ENCODE results near the gene KCNQ1.

The KCNQ1 gene

GRCh38 chr11:2444821-2445745 lies at the start of gene KCNQ1:
Gene KCNQ1, plus strand, starts transcription at chr11:2445008. Its CDS starts 91 bp downstream, at chr11:2445099.
- DNase-seq = peak; percentile 41 to 63

- no peak for DNase-seq
Observed at GRCh38 chr11:2395211-2395730, 49.5 kb upstream of the KCNQ1 start.

GRCh38 chr11:2395856-2396255 lies 49.0 kb upstream of the KCNQ1 start:
- no peak for DNase-seq

GRCh38 chr11:2396471-2396870 lies 48.3 kb upstream of the KCNQ1 start:
- no peak for DNase-seq

GRCh38 chr11:2397005-2397404 lies 47.8 kb upstream of the KCNQ1 start:
- no peak for DNase-seq

- no peak for DNase-seq
Observed at GRCh38 chr11:2398664-2399355, 46.0 kb upstream of the KCNQ1 start.

GRCh38 chr11:2399488-2400068 lies 45.2 kb upstream of the KCNQ1 start:
- peak in 1 of 2 donors; percentile 6 for DNase-seq

GRCh38 chr11:2400069-2400761 lies 44.6 kb upstream of the KCNQ1 start, which contains the start of gene TSSC4:
Gene TSSC4, plus strand, starts transcription at chr11:2400750. Its CDS starts 1,884 bp downstream, at chr11:2402634.
- DNase-seq = peak; percentile 100

GRCh38 chr11:2400762-2401435 lies 43.9 kb upstream of the KCNQ1 start:
- no peak for DNase-seq

- DNase-seq = no peak
Observed at GRCh38 chr11:2401436-2401984, 43.3 kb upstream of the KCNQ1 start.

GRCh38 chr11:2402106-2402505 lies 42.7 kb upstream of the KCNQ1 start:
- no peak for DNase-seq

GRCh38 chr11:2402890-2403645 lies 41.7 kb upstream of the KCNQ1 start:
- DNase-seq = no peak

- DNase-seq = no peak
Observed at GRCh38 chr11:2404735-2405196, 40.0 kb upstream of the KCNQ1 start.

GRCh38 chr11:2406451-2406850 lies 38.4 kb upstream of the KCNQ1 start:
- no peak for DNase-seq

- no peak for DNase-seq
Observed at GRCh38 chr11:2406878-2407410, 37.9 kb upstream of the KCNQ1 start.

GRCh38 chr11:2408671-2409070 lies 36.1 kb upstream of the KCNQ1 start:
- DNase-seq = no peak

GRCh38 chr11:2409126-2409525 lies 35.7 kb upstream of the KCNQ1 start:
- DNase-seq = no peak

GRCh38 chr11:2409611-2410468 lies 35.0 kb upstream of the KCNQ1 start:
- DNase-seq = peak; percentile 9 to 30

GRCh38 chr11:2410616-2411015 lies 34.2 kb upstream of the KCNQ1 start:
- DNase-seq = no peak

Measured in inflammatory macrophage treated with lipopolysaccharide for 1 hour (primary cell).